Measurements from ENCODE around the gene GABPB2.

- TF ChIP-seq POLR2A (IDR thresholded peaks at IDR 0.05; ENCODE audit: low read length) (no peak), GATA1 (IDR thresholded peaks at IDR 0.05; ENCODE audit: low read depth, low read length) (no peak)
These were observed 27.4 kb upstream of the GABPB2 start for GRCh38 chr1:151043163-151043562.
